Body of pancreas (tissue), 4 donors: ENCODE data around the gene HOXB4. TPM values are rescaled to one million over a fixed set of nuclear protein-coding genes. Genes with fewer than 3 reads are reported as not detected.
A peak's percentile ranks its signal among the peaks of the same experiment; 100 is the strongest.

Experiments
- ATAC-seq: fragments of 150-250 bp; one replicate; pipeline ENCODE4 v1.9.1; 2016
- DNase-seq, 4 donors: peaks; one replicate each; pipeline ENCODE4 v3.0.0-alpha.2; 2019
- H3K27ac ChIP-seq, 4 donors: fragments of 200-600 bp; sonication (generic); 1 replicate in 3 of 4; 2 replicates in 1 of 4; pipeline versions ENCODE4 v1.5.1 to v1.6.1; 2016 to 2019; ENCODE audit warnings: mild to moderate bottlenecking in 1 of 4, mixed read lengths in 1 of 4, moderate library complexity in 1 of 4
- H3K27me3 ChIP-seq, 2 donors: fragments of 200-600 bp; sonication (generic); one replicate each; pipeline ENCODE4 v1.6.0; 2016; ENCODE audit warnings: mild to moderate bottlenecking in 1 of 2
- H3K36me3 ChIP-seq, 2 donors: fragments of 200-600 bp; sonication (generic); replicated peaks in 1 of 2; 2 replicates each; pipeline ENCODE4 v1.5.1; 2016; ENCODE audit warnings: low read depth in 2 of 2; ENCODE audit not compliant: insufficient read depth in 1 of 2
- H3K4me1 ChIP-seq: fragments of 200-600 bp; sonication (generic); one replicate; pipeline ENCODE4 v1.6.0; 2016
- H3K4me3 ChIP-seq, 2 donors: fragments of 200-600 bp; sonication (generic); 1 replicate in 1 of 2; 2 replicates in 1 of 2; pipeline ENCODE4 v1.5.1; 2016 to 2019
- H3K9me3 ChIP-seq, 3 donors: fragments of 200-600 bp; sonication (generic); 1 replicate in 2 of 3; 2 replicates in 1 of 3; pipeline ENCODE4 v1.5.1; 2016
- CTCF ChIP-seq, 7 experiments: fragments of 450-650 bp in 4 of 7; fragments of 200-600 bp in 3 of 7; sonication (generic) in 3 of 7; IDR thresholded peaks; one replicate each; pipeline ENCODE4 v1.5.1; 2016 to 2019; ENCODE audit warnings: antibody characterized with exemption in 7 of 7
- POLR2A ChIP-seq, 3 donors: fragments of 450-650 bp; IDR thresholded peaks; one replicate each; pipeline ENCODE4 v1.6.1; 2016; ENCODE audit warnings: antibody characterized with exemption in 3 of 3, mild to moderate bottlenecking in 2 of 3
- WGBS, 2 donors: methylation state at CpG; one replicate each; pipeline ENCODE4 v1.1.5; 2017; 5-methylcytosine and 5-hydroxymethylcytosine counted together
- intact Hi-C: fragments of 100-400 bp; cut with DNase I; formaldehyde crosslinking; loops from one replicate; pipeline ENCODE4 v1.15.1; 2023
- total RNA-seq, 2 donors: library from RNA; depleted of rRNA; stranded (reverse); fragments of >200 nt; gene quantifications; one replicate each; pipeline ENCODE4 v1.1.0, GENCODE V29; 2016

HOXB4 gene
- total RNA-seq, 2 donors from 2014 or later = 0.26 to 2.3 TPM

- H3K4me3 ChIP-seq = no peak overlapping the region
- ATAC-seq (no peak), DNase-seq (no peak)
- H3K36me3 ChIP-seq = no peaks in the 10 kb centered on the region
- no peaks in the 10 kb centered on the region for H3K9me3 ChIP-seq
- H3K27ac ChIP-seq = peak overlapping the region in 2 of 4 donors; percentile 8 to 50
- H3K27me3 ChIP-seq = peaks cover 8 to 83% of the 10 kb centered on the region in 2 donors
- peaks cover 46% of the 10 kb centered on the region for H3K4me1 ChIP-seq
- no peak for TF ChIP-seq CTCF (IDR thresholded peaks at IDR 0.05)
- TF ChIP-seq POLR2A (IDR thresholded peaks at IDR 0.05) = no peak
- 2 to 4% methylated on average over 5 to 16 of the region's 16 CpGs for WGBS, 2 donors
- intact Hi-C loops = no loop called here
Observed at GRCh38 chr17:48597528-48597777, 19.3 kb upstream of the HOXB4 start.

- Histone ChIP-seq H3K36me3 (no peaks in the 10 kb centered on the region), H3K27me3 (peaks cover 8 to 83% of the 10 kb centered on the region in 2 donors), H3K4me1 (peaks cover 42% of the 10 kb centered on the region), H3K9me3 (no peaks in the 10 kb centered on the region), H3K4me3 (no peak overlapping the region), H3K27ac (peak overlapping the region in 1 of 4 donors; percentile 8)
- ATAC-seq (no peak), DNase-seq (no peak)
- intact Hi-C loops = no loop called here
- TF ChIP-seq POLR2A (IDR thresholded peaks at IDR 0.05) = no peak
- TF ChIP-seq CTCF (IDR thresholded peaks at IDR 0.05) = no peak
- whole genome bisulfite sequencing, 2 donors = 9% methylated on average over 26 of the region's 26 CpGs
Observed at GRCh38 chr17:48596735-48597527, 18.8 kb upstream of the HOXB4 start.

GRCh38 chr17:48596000-48596734 lies 18.0 kb upstream of the HOXB4 start:
- Histone ChIP-seq H3K27ac (no peak overlapping the region), H3K27me3 (peaks cover 7 to 75% of the 10 kb centered on the region in 2 donors), H3K9me3 (no peaks in the 10 kb centered on the region), H3K36me3 (no peaks in the 10 kb centered on the region), H3K4me1 (peaks cover 35% of the 10 kb centered on the region), H3K4me3 (no peak overlapping the region)
- ATAC-seq (no peak), DNase-seq (no peak)
- WGBS, 2 donors = 11% methylated on average over 27 to 53 of the region's 54 CpGs
- intact Hi-C loops = no loop called here
- TF ChIP-seq CTCF (IDR thresholded peaks at IDR 0.05) (no peak), POLR2A (IDR thresholded peaks at IDR 0.05) (no peak)

GRCh38 chr17:48595278-48595999 lies 17.3 kb upstream of the HOXB4 start:
- no peak overlapping the region for H3K27ac ChIP-seq

More at GRCh38 chr17:48595278-48595999, 17.3 kb upstream of the HOXB4 start:
- no peaks in the 10 kb centered on the region for H3K36me3 ChIP-seq
- WGBS, 2 donors = 25 to 28% methylated on average over 25 of the region's 25 CpGs
- DNase-seq (no peak), ATAC-seq (no peak)
- intact Hi-C loops = no loop called here
- peaks cover 5 to 71% of the 10 kb centered on the region in 2 donors for H3K27me3 ChIP-seq
- TF ChIP-seq CTCF (IDR thresholded peaks at IDR 0.05) = no peak
- no peak for TF ChIP-seq POLR2A (IDR thresholded peaks at IDR 0.05)
- H3K4me1 ChIP-seq = peaks cover 35% of the 10 kb centered on the region
- H3K9me3 ChIP-seq = no peaks in the 10 kb centered on the region
- no peak overlapping the region for H3K4me3 ChIP-seq
